HG02840 (cell line): ENCODE measurements around the gene EFCC1.

Experiments used
- ATAC-seq: cut with Tn5 transposase; IDR thresholded peaks from one replicate; pipeline ENCODE4 v1.9.1; 2021; ENCODE audit warnings: mild to moderate bottlenecking, moderate library complexity, moderate number of reproducible peaks; ENCODE audit not compliant: unreplicated experiment, low FRiP score

Gene EFCC1

GRCh38 chr3:129013491-129013891 lies 12.4 kb downstream of the EFCC1 start:
- ATAC-seq: no peak

- no peak for ATAC-seq
Measured at GRCh38 chr3:129014148-129014547, 13.0 kb downstream of the EFCC1 start.

DNA sequence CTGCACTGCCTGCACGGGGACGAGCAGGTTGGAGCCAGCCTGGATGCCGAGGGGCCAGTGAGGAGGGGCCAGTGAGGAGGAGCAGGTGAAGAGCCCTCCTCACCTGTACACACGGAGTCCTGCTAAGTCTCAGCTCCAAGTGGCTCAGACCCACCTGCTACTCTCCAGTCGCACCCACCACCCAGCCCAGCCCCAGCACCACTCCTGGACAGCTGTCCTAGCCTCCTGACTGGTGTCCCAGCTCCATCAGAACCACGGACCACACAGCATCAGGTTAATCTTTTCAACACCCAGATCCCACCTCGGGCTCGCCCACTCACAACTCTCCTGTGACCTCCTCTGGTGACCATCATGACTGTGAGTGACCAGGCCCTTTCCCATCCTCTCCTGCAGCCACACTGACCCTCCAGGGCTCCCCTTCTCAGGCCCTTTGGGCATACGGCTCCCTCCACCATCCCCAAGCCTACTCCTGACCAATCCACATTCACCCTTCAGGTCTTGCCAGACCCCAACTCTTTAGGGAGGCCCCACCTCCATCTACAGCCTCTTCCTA lies 13.8 kb downstream of the EFCC1 start:
- ATAC-seq: no peak

GRCh38 chr3:129015388-129016105 lies 14.4 kb downstream of the EFCC1 start:
- no peak for ATAC-seq

DNA sequence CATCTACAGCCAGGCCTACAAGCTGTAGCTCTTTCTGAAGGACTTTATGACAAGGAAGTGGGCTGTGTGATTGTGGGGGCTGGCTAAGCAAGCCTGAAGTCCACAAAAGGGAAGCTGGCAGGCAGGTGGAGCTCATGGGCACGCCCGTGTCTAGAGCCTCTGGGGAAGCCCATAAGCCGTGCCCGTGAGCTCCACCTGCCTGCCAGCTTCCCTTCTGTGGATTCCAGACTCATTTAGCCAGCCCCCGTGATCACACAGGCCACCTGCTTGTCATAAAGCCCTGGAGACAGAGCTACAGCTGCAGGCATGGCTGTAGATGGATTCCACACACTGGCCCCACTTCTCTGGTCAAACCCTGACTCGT lies 15.2 kb downstream of the EFCC1 start:
- ATAC-seq: no peak

GRCh38 chr3:129016720-129017483 lies 15.8 kb downstream of the EFCC1 start:
- ATAC-seq: no peak

DNA sequence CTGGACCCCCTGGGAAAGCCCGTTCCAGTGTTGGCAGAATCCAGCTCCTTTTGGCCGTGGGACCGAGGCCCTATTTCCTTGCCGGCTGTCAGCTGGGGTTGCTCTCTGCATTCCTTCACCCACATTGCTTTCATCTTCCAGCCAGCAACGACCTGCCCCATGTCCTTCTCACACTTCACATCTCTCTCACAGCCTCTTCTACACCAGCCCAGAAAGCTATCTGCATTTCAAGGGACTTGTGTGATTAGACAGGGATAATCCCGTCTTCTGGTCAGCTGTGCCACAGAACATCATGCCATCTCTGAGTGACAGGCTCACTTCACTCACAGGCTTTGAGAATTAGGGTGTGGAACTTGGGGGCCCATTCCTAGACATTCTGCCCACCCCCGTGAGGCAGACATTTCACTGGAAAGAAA lies 16.4 kb downstream of the EFCC1 start:
- ATAC-seq: no peak

DNA sequence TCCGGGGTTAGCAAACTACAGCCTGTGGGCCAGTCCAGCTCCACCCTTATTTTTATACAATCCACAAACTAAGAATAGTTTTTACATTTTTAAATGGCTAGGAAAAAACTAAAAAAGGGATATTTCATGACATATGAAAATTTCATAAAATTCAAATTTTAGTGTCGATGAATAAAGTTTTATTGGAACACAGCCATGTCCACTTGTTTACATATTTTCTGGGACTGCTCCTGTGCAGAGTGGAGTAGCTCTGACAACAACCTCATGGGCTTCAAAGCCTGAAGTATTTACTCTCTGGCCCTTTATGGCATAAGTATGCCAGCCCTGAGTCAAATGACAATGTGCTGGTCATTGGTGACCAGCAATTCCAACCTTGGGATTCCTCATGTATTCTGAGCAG lies 17.2 kb downstream of the EFCC1 start:
- ATAC-seq: no peak

DNA sequence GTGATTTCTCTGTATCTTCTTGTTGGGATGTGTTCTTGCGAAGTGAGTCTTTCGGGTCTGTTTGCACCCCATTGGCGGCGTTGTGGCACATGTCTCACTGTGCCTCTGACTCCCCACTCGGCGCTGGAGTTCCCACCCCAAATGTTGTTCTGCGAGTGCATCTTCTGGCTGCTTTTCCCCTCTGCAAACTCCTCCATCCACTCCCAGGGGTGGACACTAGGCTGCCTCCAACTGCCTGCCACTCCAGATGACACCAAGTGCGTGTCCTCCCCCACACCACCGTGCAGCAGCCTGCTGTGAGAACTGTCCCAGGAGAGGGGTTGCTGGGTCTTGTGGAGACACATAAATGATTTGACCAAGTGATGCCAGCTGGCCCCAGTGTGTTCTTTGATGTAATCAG lies 17.6 kb downstream of the EFCC1 start:
- no peak for ATAC-seq

DNA sequence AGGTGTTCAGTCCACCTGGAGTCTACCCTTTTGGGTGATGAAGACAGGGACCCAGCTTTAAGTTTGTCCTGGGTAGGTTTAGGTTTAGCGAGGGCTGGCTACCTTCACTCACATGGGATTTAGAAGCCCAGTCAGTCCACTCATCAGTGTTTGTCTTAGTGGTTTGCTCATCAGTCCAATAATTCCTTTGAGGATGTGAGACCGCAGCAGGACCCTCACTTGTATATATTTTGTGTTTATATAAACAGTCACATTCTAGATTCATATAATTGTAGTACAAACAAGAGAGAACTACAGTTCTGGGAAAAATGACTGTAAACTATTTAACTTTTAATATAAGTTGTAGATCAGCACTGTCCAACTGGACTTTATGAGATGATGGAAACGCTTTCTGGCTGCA lies 18.2 kb downstream of the EFCC1 start:
- ATAC-seq: no peak

- ATAC-seq: no peak
Measured at GRCh38 chr3:129020691-129021090, 19.6 kb downstream of the EFCC1 start.

- ATAC-seq: no peak
Measured at GRCh38 chr3:129021140-129021551, 20.0 kb downstream of the EFCC1 start.

- no peak for ATAC-seq
Measured at GRCh38 chr3:129022114-129023007, 21.3 kb downstream of the EFCC1 start.

- no peak for ATAC-seq
Measured at GRCh38 chr3:129023008-129023358, 21.9 kb downstream of the EFCC1 start.

GRCh38 chr3:129023909-129024308 lies 22.8 kb downstream of the EFCC1 start:
- ATAC-seq: no peak

DNA sequence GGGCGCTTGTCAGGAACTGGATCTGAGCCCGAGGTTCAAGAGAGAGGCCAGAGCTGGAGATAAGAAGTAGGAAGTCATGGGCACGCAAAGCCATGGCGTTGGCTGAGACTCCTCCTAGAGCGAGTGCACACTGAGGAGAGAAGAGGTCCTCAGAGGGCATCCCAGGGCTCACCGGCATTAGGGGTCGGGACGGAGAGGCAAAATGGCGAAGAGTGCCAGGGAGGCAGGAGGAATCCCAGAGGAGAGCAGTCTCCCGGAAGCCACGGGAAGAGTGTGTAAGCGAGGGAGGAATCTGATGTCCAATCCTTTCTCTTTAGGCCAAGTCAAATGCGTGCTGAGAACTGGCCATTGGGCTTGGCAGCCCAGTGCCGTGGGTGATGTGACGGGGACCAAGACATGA lies 24.0 kb downstream of the EFCC1 start:
- no peak for ATAC-seq

DNA sequence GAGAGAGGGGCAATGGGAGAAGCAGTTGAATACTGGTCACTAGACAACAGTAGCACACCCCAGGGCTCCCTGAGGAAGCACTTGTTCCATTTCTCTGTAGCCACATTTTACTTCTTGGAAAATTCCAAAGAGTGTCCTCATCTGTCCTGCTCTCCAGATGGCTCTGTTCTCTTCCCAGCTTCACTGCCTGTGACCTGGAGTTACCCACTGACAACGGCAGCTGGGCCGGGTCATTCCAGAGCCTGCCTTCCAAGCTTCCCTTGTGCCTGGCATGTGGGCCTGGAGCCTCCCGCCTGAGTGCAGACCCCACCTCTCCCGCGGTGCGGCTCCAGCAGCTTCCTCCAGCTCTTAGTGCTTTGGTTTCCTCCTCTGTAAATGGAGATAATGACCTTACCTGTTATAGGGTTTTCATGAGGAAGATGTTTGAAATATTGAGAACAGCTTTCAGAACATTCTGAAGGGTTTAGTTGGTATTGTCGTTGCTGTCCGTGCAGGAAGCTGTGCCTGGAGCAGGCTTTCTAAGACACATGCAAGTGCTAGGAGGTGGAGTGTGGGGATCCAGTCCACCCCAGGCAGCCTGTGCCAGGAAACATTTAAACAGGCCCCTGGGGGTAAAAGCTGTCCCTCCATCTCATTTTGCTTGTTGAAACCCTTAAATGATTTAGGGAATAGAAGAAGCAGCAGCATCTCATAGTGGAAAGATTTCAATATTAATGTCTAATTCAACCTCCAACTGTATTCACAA lies 24.8 kb downstream of the EFCC1 start:
- ATAC-seq: no peak

- ATAC-seq: peak; percentile 95
Measured at GRCh38 chr3:129026728-129027543, 25.8 kb downstream of the EFCC1 start.

DNA sequence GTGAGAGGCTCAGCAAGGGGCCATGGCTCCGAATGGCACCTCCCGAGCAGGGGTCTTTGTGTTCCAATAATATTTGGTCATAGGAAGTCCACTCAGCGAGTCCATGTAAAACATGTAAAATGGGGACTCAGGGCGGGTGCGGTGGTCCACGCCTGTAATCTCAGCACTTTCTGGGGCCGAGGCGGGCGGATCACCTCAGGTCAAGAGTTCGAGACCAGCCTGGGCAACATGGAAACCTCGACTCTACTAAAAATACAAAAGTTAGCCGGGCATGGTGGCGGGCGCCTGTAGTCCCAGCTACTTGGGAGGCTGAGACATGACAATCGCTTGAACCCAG lies 26.4 kb downstream of the EFCC1 start:
- no peak for ATAC-seq

DNA sequence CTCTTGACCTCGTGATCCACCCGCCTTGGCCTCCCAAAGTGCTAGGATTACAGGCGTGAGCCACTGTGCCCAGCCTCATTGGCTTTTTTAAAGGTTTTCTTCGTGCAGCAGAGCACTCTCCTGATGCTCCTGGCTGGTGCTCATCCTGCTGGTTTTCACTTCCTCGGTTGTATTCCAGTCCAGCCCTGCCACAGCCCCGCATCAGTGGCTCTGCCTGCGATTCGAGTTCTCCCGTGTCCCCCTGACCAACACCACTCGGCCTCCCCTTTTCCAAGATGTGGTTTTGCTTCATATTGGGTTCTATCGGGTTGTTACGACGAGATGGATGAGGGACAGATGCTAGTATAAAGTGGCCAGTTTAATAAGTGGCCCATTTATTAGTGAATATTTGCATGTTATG lies 27.8 kb downstream of the EFCC1 start:
- ATAC-seq: no peak
